IMR-90 (cell line): Measurements from ENCODE around the gene AUTS2. TPM values are rescaled to one million over a fixed set of nuclear protein-coding genes. Genes with fewer than 3 reads are reported as not detected.

Experiments
- ATAC-seq: fragments of 200-7000 bp; cut with Tn5 transposase; 2 replicates; pipeline ENCODE4 v1.9.1; 2020; ENCODE audit warnings: low read depth, mild to moderate bottlenecking, moderate library complexity
- BruUV-seq: library from RNA; stranded (reverse); fragments of 400-500 nt; replicated peaks from 2 replicates; lab custom pipeline; 2021; lab: Mats Ljungman, UMichigan
- CTCF ChIA-PET: fragments of 300-600 bp; formaldehyde crosslinking; extraction: SDS; loops from one replicate; lab custom pipeline; 2021; ENCODE audit warnings: antibody characterized with exemption; lab: Yijun Ruan, JAX
- POLR2A ChIA-PET: fragments of 300-600 bp; sonication (Branson Sonifier 250); formaldehyde crosslinking; loops from one replicate; lab custom pipeline; 2022; ENCODE audit warnings: antibody characterized with exemption; ENCODE audit not compliant: unreplicated experiment; lab: Charles Lee
- DNase-seq: peaks from one replicate; pipeline ENCODE4 v3.0.0; 2013
- H2AFZ ChIP-seq: replicated peaks from 2 replicates; pipeline ENCODE3; 2013; ENCODE audit warnings: low read length, mild to moderate bottlenecking; ENCODE audit not compliant: poor library complexity
- H2AK5ac ChIP-seq: 2 replicates; pipeline ENCODE4 v1.6.1; 2013; ENCODE audit warnings: low read depth, low read length, inconsistent platforms
- H2AK9ac ChIP-seq: replicated peaks from 2 replicates; pipeline ENCODE3; 2013; ENCODE audit warnings: mild to moderate bottlenecking, low read depth, low read length, moderate library complexity; ENCODE audit not compliant: poor library complexity
- H2BK120ac ChIP-seq: 2 replicates; pipeline ENCODE4 v1.6.1; 2013; ENCODE audit warnings: low read depth, low read length, inconsistent platforms
- H2BK15ac ChIP-seq: 3 replicates; pipeline ENCODE4 v1.6.1; 2013; ENCODE audit warnings: low read depth, low read length, inconsistent platforms
- H2BK20ac ChIP-seq: 2 replicates; pipeline ENCODE4 v1.6.1; 2013; ENCODE audit warnings: low read depth, mild to moderate bottlenecking, inconsistent platforms, low read length, moderate library complexity
- H2BK5ac ChIP-seq: 2 replicates; pipeline ENCODE4 v1.6.1; 2013; ENCODE audit warnings: mild to moderate bottlenecking, low read depth, low read length, inconsistent platforms; ENCODE audit not compliant: poor library complexity, severe bottlenecking
- H3K14ac ChIP-seq: replicated peaks from 2 replicates; pipeline ENCODE4 v1.6.1; 2013; ENCODE audit warnings: low read depth, low read length, inconsistent platforms
- H3K18ac ChIP-seq: 2 replicates; pipeline ENCODE4 v1.6.1; 2013; ENCODE audit warnings: low read depth, low read length, control low read depth
- H3K23ac ChIP-seq: 2 replicates; pipeline ENCODE4 v1.6.1; 2013; ENCODE audit warnings: low read depth, low read length, inconsistent platforms
- H3K27ac ChIP-seq: 2 replicates; pipeline ENCODE4 v1.5.1; 2013; ENCODE audit warnings: mild to moderate bottlenecking, control low read depth, low read length; ENCODE audit not compliant: insufficient read depth
- H3K27me3 ChIP-seq: 2 replicates; pipeline ENCODE4 v1.6.1; 2013; ENCODE audit warnings: low read length; ENCODE audit not compliant: control insufficient read depth, insufficient read depth
- H3K36me3 ChIP-seq: 2 replicates; pipeline ENCODE4 v1.6.1; 2013; ENCODE audit warnings: low read length, mixed read lengths; ENCODE audit not compliant: control insufficient read depth, insufficient read depth
- H3K4ac ChIP-seq: 2 replicates; pipeline ENCODE4 v1.6.1; 2013; ENCODE audit warnings: low read depth, low read length, inconsistent platforms
- H3K4me1 ChIP-seq: 2 replicates; pipeline ENCODE4 v1.6.1; 2013; ENCODE audit warnings: low read length, mixed read lengths; ENCODE audit not compliant: control insufficient read depth, insufficient read depth
- H3K4me2 ChIP-seq: 2 replicates; pipeline ENCODE4 v1.6.1; 2013; ENCODE audit warnings: low read depth, mild to moderate bottlenecking, control low read depth, low read length, moderate library complexity
- H3K4me3 ChIP-seq: 2 replicates; pipeline ENCODE4 v1.5.1; 2013; ENCODE audit warnings: low read depth, mild to moderate bottlenecking, control low read depth, low read length, moderate library complexity; ENCODE audit not compliant: insufficient read depth
- H3K56ac ChIP-seq: 2 replicates; pipeline ENCODE4 v1.6.1; 2013; ENCODE audit warnings: low read length, inconsistent platforms; ENCODE audit not compliant: insufficient read depth; ENCODE audit errors: extremely low read depth
- H3K79me1 ChIP-seq, 2 experiments: 2 replicates each; pipeline ENCODE4 v1.6.1; 2013; ENCODE audit warnings: low read length in 2 of 2, inconsistent platforms in 1 of 2, low read depth in 1 of 2
- H3K9ac ChIP-seq: 2 replicates; pipeline ENCODE4 v1.6.1; 2013; ENCODE audit warnings: low read depth, low read length, control low read depth
- H3K9me1 ChIP-seq: 2 replicates; pipeline ENCODE4 v1.6.1; 2013; ENCODE audit warnings: low read length, inconsistent platforms; ENCODE audit not compliant: insufficient read depth
- H3K9me3 ChIP-seq: 2 replicates; pipeline ENCODE4 v1.6.1; 2013; ENCODE audit warnings: low read length; ENCODE audit not compliant: control insufficient read depth, insufficient read depth
- H4K20me1 ChIP-seq: 2 replicates; pipeline ENCODE4 v1.6.1; 2013; ENCODE audit warnings: low read length, inconsistent platforms; ENCODE audit not compliant: insufficient read depth
- H4K5ac ChIP-seq: 2 replicates; pipeline ENCODE4 v1.6.1; 2013; ENCODE audit warnings: mild to moderate bottlenecking, low read depth, low read length, control low read depth
- H4K8ac ChIP-seq, 2 experiments: 2 replicates each; pipeline ENCODE4 v1.6.1; 2013; ENCODE audit warnings: low read depth in 2 of 2, low read length in 2 of 2, control low read depth in 1 of 2, inconsistent platforms in 1 of 2
- H4K91ac ChIP-seq: 2 replicates; pipeline ENCODE4 v1.6.1; 2013; ENCODE audit warnings: low read depth, low read length, inconsistent platforms; ENCODE audit not compliant: insufficient read depth
- MXI1 ChIP-seq: IDR thresholded peaks from 2 replicates; pipeline ENCODE4 v1.6.1; 2012; ENCODE audit warnings: low read depth, mild to moderate bottlenecking, low read length, moderate library complexity, borderline replicate concordance
- NFE2L2 ChIP-seq: fragments of 150-350 bp; IDR thresholded peaks from 2 replicates; pipeline ENCODE4 v1.6.1; 2016; ENCODE audit warnings: low read depth, mild to moderate bottlenecking, low read length
- SMC3 ChIP-seq: fragments of 150-350 bp; IDR thresholded peaks from 2 replicates; pipeline ENCODE4 v1.6.1; 2016; ENCODE audit warnings: low read depth, mild to moderate bottlenecking, antibody characterized with exemption, low read length, moderate library complexity
- WGBS, 2 experiments: methylation state at CpG; one replicate each; pipeline versions ENCODE4 v1.1.5 to v1.1.7; 2013; ENCODE audit warnings: missing lambda C conversion rate in 2 of 2; ENCODE audit not compliant: insufficient read length in 1 of 2; ENCODE audit errors: extremely low coverage in 2 of 2; 5-methylcytosine and 5-hydroxymethylcytosine counted together
- dilution Hi-C: fragments of 300-500 bp; cut with HindIII; formaldehyde crosslinking; loops from one replicate; pipeline ENCODE4 v1.14.3; 2018; ENCODE audit warnings: low sequenced_read_pairs; ENCODE audit not compliant: unreplicated experiment
- in situ Hi-C: fragments of 300-500 bp; cut with MboI; formaldehyde crosslinking; loops from 3 replicates; pipeline ENCODE4 v1.14.3; 2019; ENCODE audit warnings: low sequenced_read_pairs, inconsistent platforms, mixed read lengths
- intact Hi-C: fragments of 100-400 bp; cut with micrococcal nuclease; formaldehyde crosslinking; loops from 2 replicates; pipeline ENCODE4 v1.10.0; 2022
- polyA plus RNA-seq, 3 experiments: library from polyadenylated mRNA; depleted of rRNA; stranded (reverse); fragments of >200 nt; gene quantifications; 2 replicates each; pipeline ENCODE4 v1.2.3, GENCODE V29; 2012; ENCODE audit warnings: low replicate concordance in 1 of 3
- total RNA-seq: library from RNA; depleted of rRNA; stranded (reverse); fragments of >200 nt; gene quantifications from 2 replicates; pipeline ENCODE4 v1.2.3, GENCODE V29; 2012

The AUTS2 gene
- total and polyA plus RNA-seq, 2 of the 4 experiments (the other 2 are of a cell fraction) = 0.90 to 3.0 TPM

- Histone ChIP-seq H4K91ac (no peak overlapping the region), H3K14ac (no peak overlapping the region), H3K9ac (no peak overlapping the region), H2BK120ac (no peak overlapping the region), H4K20me1 (no peaks in the 10 kb centered on the region), H3K4me1 (no peaks in the 10 kb centered on the region), H3K79me1 (no peaks in the 10 kb centered on the region), H3K18ac (no peak overlapping the region), H3K4ac (no peak overlapping the region), H3K27ac (no peak overlapping the region), H3K23ac (no peak overlapping the region), H3K56ac (no peak overlapping the region), H3K27me3 (no peaks in the 10 kb centered on the region), H2BK20ac (no peak overlapping the region), H2AK9ac (no peak overlapping the region), H2AK5ac (no peak overlapping the region), H3K9me3 (peaks cover 6% of the 10 kb centered on the region; the same call in 1 of the 2 replicates), H2BK5ac (no peak overlapping the region), H3K4me2 (no peak overlapping the region), H4K8ac (no peak overlapping the region), H4K5ac (no peak overlapping the region), H3K36me3 (no peaks in the 10 kb centered on the region), H3K4me3 (no peak overlapping the region), H2BK15ac (no peak overlapping the region), H3K9me1 (no peaks in the 10 kb centered on the region), H2AFZ (no peak overlapping the region)
- dilution Hi-C loops (no loop called here), intact Hi-C loops (no loop called here), in situ Hi-C loops (no loop called here)
- no TSS peak for BruUV-seq
- ATAC-seq = no peak
- TF ChIP-seq NFE2L2 (no peak), SMC3 (no peak), MXI1 (no peak)
- POLR2A ChIA-PET = no interaction called here
- CTCF ChIA-PET = no interaction called here
- DNase-seq = no peak
- WGBS, 2 experiments = no CpG with 5 or more reads among the region's 3 CpGs
Observed at GRCh38 chr7:69826283-69826682, 228.0 kb downstream of the AUTS2 start.
